A549 (cell line): ENCODE measurements around the gene ORMDL1. TPM values are rescaled to one million over a fixed set of nuclear protein-coding genes. Genes with fewer than 3 reads are reported as not detected.

Source experiments
- ATAC-seq, 2 experiments: fragments of 200-7000 bp in 1 of 2; fragments of >200 bp in 1 of 2; cut with Nextera tagmentation in 1 of 2; cut with Tn5 transposase in 1 of 2; 3 replicates each; pipeline versions ENCODE4 v1.8.0 to v1.9.1; 2018 to 2020; ENCODE audit warnings: mild to moderate bottlenecking in 1 of 2, moderate library complexity in 1 of 2
- CTCF ChIA-PET: fragments of 300-600 bp; sonication (Branson Sonifier 250); formaldehyde crosslinking; extraction: SDS; loops from one replicate; lab custom pipeline; 2021; ENCODE audit warnings: antibody characterized with exemption, inconsistent platforms; lab: Yijun Ruan, JAX
- POLR2A ChIA-PET: fragments of 350-600 bp; formaldehyde crosslinking; extraction: SDS; loops from one replicate; lab custom pipeline; 2021; ENCODE audit warnings: antibody characterized with exemption, inconsistent platforms; lab: Yijun Ruan, JAX
- DNase-seq, 2 experiments: peaks; one replicate each; pipeline versions ENCODE4 v3.0.0 to v3.0.0-alpha.2; 2011 to 2016; ENCODE audit warnings: low read depth in 1 of 2, low spot score in 1 of 2
- FAIRE-seq: peaks from 2 replicates; lab custom pipeline; 2011; peaks lifted over from hg19 to GRCh38; lab: Jason Lieb, UNC
- H3K27ac ChIP-seq, 2 experiments: fragments of >200 bp; sonication (Bioruptor Twin); formaldehyde crosslinking; 3 replicates each; pipeline ENCODE4 v1.5.1; 2016 to 2017
- H3K4me1 ChIP-seq: fragments of >200 bp; sonication (Bioruptor Twin); formaldehyde crosslinking; 3 replicates; pipeline ENCODE4 v1.6.1; 2016
- H3K4me2 ChIP-seq: fragments of >200 bp; sonication (Bioruptor Twin); formaldehyde crosslinking; 3 replicates; pipeline ENCODE4 v1.6.1; 2016
- H3K4me3 ChIP-seq: fragments of >200 bp; sonication (Bioruptor Twin); formaldehyde crosslinking; 3 replicates; pipeline ENCODE4 v1.5.1; 2016
- H3K9me3 ChIP-seq: fragments of >200 bp; sonication (Bioruptor Twin); formaldehyde crosslinking; 3 replicates; pipeline ENCODE4 v1.6.1; 2016
- ATOH8 ChIP-seq: fragments of 250-450 bp; sonication (Bioruptor Pico); IDR thresholded peaks from 2 replicates; pipeline ENCODE4 v1.5.0; 2020; ENCODE audit warnings: low read depth, mild to moderate bottlenecking, moderate library complexity
- BCL3 ChIP-seq: fragments of >200 bp; sonication (Bioruptor Twin); formaldehyde crosslinking; IDR thresholded peaks from 3 replicates; pipeline ENCODE4 v1.6.1; 2016
- CHD2 ChIP-seq: fragments of 150-350 bp; IDR thresholded peaks from 2 replicates; pipeline ENCODE4 v1.6.1; 2014; ENCODE audit warnings: low read length; ENCODE audit not compliant: partially characterized antibody
- CHD4 ChIP-seq: fragments of 200-600 bp; sonication (generic); IDR thresholded peaks from 2 replicates; pipeline ENCODE4 v1.6.1; 2016; ENCODE audit warnings: antibody characterized with exemption, mild to moderate bottlenecking, borderline replicate concordance
- CTCF ChIP-seq: fragments of >200 bp; sonication (Bioruptor Twin); formaldehyde crosslinking; IDR thresholded peaks from 3 replicates; pipeline ENCODE4 v1.5.1; 2016
- EHF ChIP-seq: fragments of 250-450 bp; sonication (Bioruptor Pico); IDR thresholded peaks from 2 replicates; pipeline ENCODE4 v1.5.0; 2020; ENCODE audit warnings: mild to moderate bottlenecking
- EHMT2 ChIP-seq: fragments of 200-600 bp; sonication (generic); IDR thresholded peaks from 2 replicates; pipeline ENCODE4 v1.6.1; 2016; ENCODE audit warnings: antibody characterized with exemption, low read depth, mild to moderate bottlenecking, moderate library complexity
- EP300 ChIP-seq, 2 experiments: fragments of >200 bp; sonication (Bioruptor Twin); formaldehyde crosslinking; IDR thresholded peaks; 2 replicates in 1 of 2; 3 replicates in 1 of 2; pipeline ENCODE4 v1.6.1; 2016 to 2017
- ESRRA ChIP-seq: fragments of 150-350 bp; IDR thresholded peaks from 2 replicates; pipeline ENCODE4 v1.6.1; 2014; ENCODE audit warnings: mild to moderate bottlenecking, low read length, borderline replicate concordance
- HDAC2 ChIP-seq: fragments of 200-600 bp; sonication (generic); IDR thresholded peaks from 2 replicates; pipeline ENCODE4 v1.6.1; 2016
- HEYL ChIP-seq: fragments of 250-450 bp; sonication (Bioruptor Pico); IDR thresholded peaks from 2 replicates; pipeline ENCODE4 v1.8.0; 2021; ENCODE audit warnings: mild to moderate bottlenecking, moderate library complexity
- HOXB5 ChIP-seq: fragments of 250-450 bp; sonication (Bioruptor Pico); IDR thresholded peaks from 2 replicates; pipeline ENCODE4 v1.5.0; 2020; ENCODE audit warnings: mild to moderate bottlenecking, moderate library complexity
- KDM1A ChIP-seq: fragments of 200-600 bp; sonication (generic); IDR thresholded peaks from 2 replicates; pipeline ENCODE4 v1.6.1; 2016; ENCODE audit warnings: low read depth, mild to moderate bottlenecking
- KDM5A ChIP-seq: fragments of 200-600 bp; sonication (generic); IDR thresholded peaks from 2 replicates; pipeline ENCODE4 v1.6.1; 2016; ENCODE audit warnings: antibody characterized with exemption, mild to moderate bottlenecking
- MAZ ChIP-seq: fragments of 150-350 bp; IDR thresholded peaks from 2 replicates; pipeline ENCODE4 v1.6.1; 2014; ENCODE audit warnings: antibody characterized with exemption, low read depth, low read length, borderline replicate concordance
- MYC ChIP-seq: IDR thresholded peaks from 2 replicates; pipeline ENCODE4 v1.6.1; 2012; ENCODE audit warnings: mild to moderate bottlenecking, inconsistent platforms, low read length, improper control_type of control experiment, borderline replicate concordance
- PHF8 ChIP-seq: fragments of 200-600 bp; sonication (generic); IDR thresholded peaks from 2 replicates; pipeline ENCODE4 v1.6.1; 2016; ENCODE audit warnings: low read depth, mild to moderate bottlenecking, antibody characterized with exemption, moderate library complexity, borderline replicate concordance
- RAD21 ChIP-seq, 2 experiments: fragments of >200 bp in 1 of 2; sonication (Bioruptor Twin) in 1 of 2; formaldehyde crosslinking in 1 of 2; IDR thresholded peaks in 1 of 2; conservative IDR thresholded peaks in 1 of 2; 2 replicates in 1 of 2; 3 replicates in 1 of 2; pipeline ENCODE4 v1.6.1; 2012 to 2018; ENCODE audit warnings: inconsistent platforms in 1 of 2
- ZFP36 ChIP-seq: fragments of 450-650 bp; IDR thresholded peaks from 2 replicates; pipeline ENCODE4 v1.6.1; 2014; ENCODE audit warnings: borderline replicate concordance; ENCODE audit not compliant: partially characterized antibody
- ZSCAN20 ChIP-seq: fragments of 250-450 bp; sonication (Bioruptor Pico); IDR thresholded peaks from 2 replicates; pipeline ENCODE4 v1.8.0; 2022; ENCODE audit warnings: mild to moderate bottlenecking, moderate library complexity
- WGBS: methylation state at CpG from one replicate; pipeline ENCODE4 v1.1.6; 2017; ENCODE audit errors: missing lambda C conversion rate; 5-methylcytosine and 5-hydroxymethylcytosine counted together
- polyA plus RNA-seq, 4 experiments: library from polyadenylated mRNA; depleted of rRNA in 3 of 4; stranded (reverse); fragments of >200 nt; fragmentation: RNase III in 1 of 4; extraction: RNeasy Plus Mini Kit Qiagen cat#74134 plus additional on column Dnase treatment in 1 of 4; gene quantifications; 2 replicates in 3 of 4; 3 replicates in 1 of 4; pipeline ENCODE4 v1.2.3, GENCODE V29; 2011 to 2017

Gene ORMDL1
- polyA plus RNA-seq, 2 of the 4 experiments (the other 2 are of a cell fraction) = 50.3 to 106 TPM

DNA sequence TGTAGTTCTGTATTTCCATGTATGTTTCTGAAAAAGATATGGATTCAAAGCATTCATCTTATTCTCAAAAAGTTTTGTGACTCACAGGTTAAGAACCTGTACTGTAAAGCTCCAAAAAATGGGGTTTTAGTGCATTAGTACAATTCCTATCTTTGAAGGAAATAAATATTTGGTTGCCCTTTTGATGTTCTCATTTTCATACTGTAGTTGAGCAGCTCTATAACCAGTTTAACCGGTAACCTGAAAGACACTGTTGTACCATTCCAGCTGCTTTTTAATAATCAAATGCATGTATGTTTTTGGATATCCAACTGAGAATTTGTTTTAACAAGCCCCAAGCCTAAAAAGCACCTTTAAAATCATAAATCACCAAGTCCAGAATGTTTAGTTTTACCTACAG, 11.9 kb downstream of the ORMDL1 start (continued):
- TF ChIP-seq EP300 (IDR thresholded peaks at IDR 0.05) = no peak
- TF ChIP-seq KDM1A = no peak
- no peak for TF ChIP-seq CTCF
- TF ChIP-seq, all 56 proteins: peak for 0

- ATAC-seq (no peak), FAIRE-seq (no peak), DNase-seq (no peak)
- H3K4me3 ChIP-seq = no peak overlapping the region
- ChIA-PET CTCF (interaction anchor here (2.0 kb wide), 1 partner anchor 8 kb away, joined by 11 read pairs; the partner anchor contains the start of gene OSGEPL1), POLR2A (no interaction called here)
- H3K9me3 ChIP-seq = no peaks in the 10 kb centered on the region
- no peaks in the 10 kb centered on the region for H3K4me1 ChIP-seq
- H3K4me2 ChIP-seq = no peak overlapping the region
- WGBS = 76% methylated on average over 6 of the region's 6 CpGs
- no peak overlapping the region for H3K27ac ChIP-seq
- TF ChIP-seq ZFP36 = no peak
- TF ChIP-seq HOXB5 (CRISPR knock-in tag) = no peak
- no peak for TF ChIP-seq HDAC2
- no peak for TF ChIP-seq PHF8
- TF ChIP-seq MAZ = no peak
- TF ChIP-seq CHD4 = no peak
- TF ChIP-seq EHF = no peak
These were observed 13.4 kb downstream of the ORMDL1 start for GRCh38 chr2:189770590-189771322.

DNA sequence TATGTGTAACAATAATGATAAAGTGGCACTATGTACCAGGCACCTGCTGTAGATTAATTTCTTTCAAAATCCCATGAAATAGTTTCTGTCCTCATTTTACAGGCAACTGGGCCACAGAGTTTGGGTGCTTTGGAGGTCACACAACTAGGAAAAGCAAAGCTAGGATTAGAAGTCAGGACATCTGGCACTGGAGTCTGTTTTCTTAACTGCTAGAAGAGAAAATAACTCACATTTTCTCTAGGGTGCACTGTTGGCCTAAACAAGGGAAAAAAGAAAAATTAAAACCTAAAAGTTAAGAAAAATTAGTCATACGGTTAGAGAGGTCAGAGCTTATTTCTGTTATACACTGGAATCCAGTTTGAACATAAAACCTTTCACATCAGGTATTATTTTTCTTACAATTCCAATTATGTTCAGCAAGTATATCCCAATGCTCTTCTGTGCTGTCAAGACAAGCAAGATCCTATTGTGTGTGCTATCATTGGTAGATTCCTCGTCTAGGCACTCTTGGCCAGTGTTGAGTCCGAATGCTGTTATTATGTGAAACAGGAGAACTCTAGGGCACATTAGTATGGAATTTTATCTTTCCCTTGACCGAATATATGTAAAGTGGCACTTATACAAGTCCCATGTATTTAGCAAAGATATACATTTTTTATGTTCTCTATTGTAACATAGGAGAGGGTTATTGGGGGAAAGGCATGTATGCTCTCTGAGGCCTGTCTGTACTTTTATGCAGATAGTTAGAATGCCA, 20.1 kb downstream of the ORMDL1 start:
- Histone ChIP-seq H3K9me3 (no peaks in the 10 kb centered on the region), H3K4me1 (peaks cover 13% of the 10 kb centered on the region), H3K4me3 (peak overlapping the region; percentile 95; the same call in 1 of the 3 replicates), H3K27ac (peak overlapping the region in 1 of 2 experiments; percentile 94; a peak in 3 of 6 replicates), H3K4me2 (peak overlapping the region; percentile 90)
- ChIA-PET POLR2A (interaction anchor here (0.6 to 1.4 kb wide), 3 partner anchors 103 to 555 kb away, joined by 3 to 4 read pairs (median 3); partner anchors contain the start of genes ASNSD1, HIBCH and SLC40A1), CTCF (interaction anchor here (0.6 to 6.5 kb wide), 11 partner anchors 8 to 549 kb away, joined by 3 to 40 read pairs (median 6); partner anchors contain the start of genes ORMDL1 and PMS1)
- TF ChIP-seq BCL3 = no peak
- TF ChIP-seq CTCF = peak; percentile 14; the same call in 1 of the 3 replicates
- no peak for TF ChIP-seq CHD2
- TF ChIP-seq ATOH8 = no peak
- no peak for TF ChIP-seq MYC
- TF ChIP-seq KDM5A = no peak
- TF ChIP-seq ESRRA = no peak
- no peak for TF ChIP-seq HDAC2
- TF ChIP-seq ZSCAN20 (CRISPR knock-in tag) = no peak
- no peak for TF ChIP-seq EP300 (IDR thresholded peaks at IDR 0.05)
- no peak for TF ChIP-seq HEYL (CRISPR knock-in tag)
- TF ChIP-seq RAD21 (conservative IDR thresholded peaks at IDR 0.05 in 1 of 2, IDR thresholded peaks at IDR 0.05 in 1 of 2) = peak; percentile 20 to 33; a peak in 2 of 5 replicates
- TF ChIP-seq EHMT2 = no peak
- no peak for TF ChIP-seq PHF8
- no peak for FAIRE-seq
- peak in 1 of 2 experiments; percentile 10 for DNase-seq
- WGBS = 93% methylated on average over 4 of the region's 4 CpGs
- no peak for ATAC-seq
